HG02759 (cell line): ENCODE results near the gene OR51G2.

Experiments
- ATAC-seq: cut with Tn5 transposase; IDR thresholded peaks from one replicate; pipeline ENCODE4 v1.9.1; 2021; ENCODE audit warnings: mild to moderate bottlenecking, moderate library complexity; ENCODE audit not compliant: unreplicated experiment

Gene OR51G2

DNA sequence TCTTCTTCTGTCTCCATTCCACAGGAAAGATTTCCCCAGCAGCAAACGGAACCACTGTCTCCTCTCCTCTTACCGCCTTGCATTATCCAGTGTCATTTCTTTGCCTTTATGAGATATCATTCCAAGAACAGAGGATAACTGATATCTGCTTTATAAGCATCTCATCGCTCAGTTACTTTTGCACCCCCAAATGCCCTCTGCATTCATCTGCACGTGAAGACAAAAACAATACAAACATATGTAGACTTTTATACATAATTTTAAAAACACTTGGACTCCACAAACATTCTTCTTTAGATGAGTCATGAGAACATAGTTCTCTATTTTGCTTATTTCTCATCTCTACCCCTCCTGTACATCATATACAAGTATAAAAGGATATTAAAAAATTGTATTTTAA is 38.0 kb downstream of the OR51G2 start:
- no peak for ATAC-seq

DNA sequence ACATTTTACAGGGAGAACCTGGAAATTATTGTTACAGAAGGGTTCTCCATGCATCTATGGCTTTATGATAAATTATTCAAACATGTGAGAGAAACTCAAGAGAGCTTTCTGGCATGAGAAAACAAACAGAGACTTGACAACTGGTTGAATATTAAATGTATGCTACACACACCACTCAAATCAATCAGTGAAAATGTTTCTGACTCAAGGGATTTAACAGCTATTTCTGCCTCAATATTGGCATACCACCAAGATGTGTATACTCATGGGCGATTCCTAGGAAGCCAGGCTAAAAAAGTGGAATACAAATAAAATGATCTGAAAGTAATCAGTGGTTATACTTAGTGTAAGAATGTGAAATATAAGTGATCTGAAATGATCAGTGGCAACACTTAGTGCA is 53.3 kb downstream of the OR51G2 start:
- ATAC-seq: no peak

GRCh38 chr11:4863876-4864275 is 55.3 kb downstream of the OR51G2 start:
- no peak for ATAC-seq
